Thoracic aorta (tissue), 2 donors: ENCODE measurements around the gene GPR107. TPM values are rescaled to one million over a fixed set of nuclear protein-coding genes. Genes with fewer than 3 reads are reported as not detected.

Experiments
- ATAC-seq: fragments of 150-250 bp; one replicate; pipeline ENCODE4 v1.8.0; 2017; ENCODE audit warnings: low read depth; ENCODE audit not compliant: insufficient number of reproducible peaks, low FRiP score
- DNase-seq: peaks from one replicate; pipeline ENCODE4 v3.0.0-alpha.2; 2020; ENCODE audit warnings: low spot score
- H3K27ac ChIP-seq, 2 donors: fragments of 200-600 bp; sonication (generic); 1 replicate in 1 of 2; 2 replicates in 1 of 2; pipeline ENCODE4 v1.5.1; 2016; ENCODE audit warnings: mild to moderate bottlenecking in 2 of 2, moderate library complexity in 2 of 2
- H3K27me3 ChIP-seq: fragments of 200-600 bp; sonication (generic); replicated peaks from 2 replicates; pipeline ENCODE4 v1.6.0; 2016; ENCODE audit warnings: mild to moderate bottlenecking; ENCODE audit not compliant: insufficient read depth
- H3K36me3 ChIP-seq: fragments of 200-600 bp; sonication (generic); one replicate; pipeline ENCODE4 v1.5.1; 2016
- H3K4me1 ChIP-seq, 2 donors: fragments of 200-600 bp; sonication (generic); 1 replicate in 1 of 2; 2 replicates in 1 of 2; pipeline versions ENCODE4 v1.5.1 to v1.6.0; 2016; ENCODE audit warnings: low read depth in 2 of 2, mild to moderate bottlenecking in 1 of 2; ENCODE audit not compliant: control insufficient read depth in 1 of 2
- H3K4me3 ChIP-seq: fragments of 200-600 bp; sonication (generic); 2 replicates; pipeline ENCODE4 v1.5.1; 2016; ENCODE audit warnings: mild to moderate bottlenecking
- H3K9me3 ChIP-seq: fragments of 200-600 bp; sonication (generic); 2 replicates; pipeline ENCODE4 v1.5.1; 2016
- CTCF ChIP-seq: fragments of 200-600 bp; sonication (generic); IDR thresholded peaks from one replicate; pipeline ENCODE4 v1.5.1; 2019; ENCODE audit warnings: antibody characterized with exemption
- total RNA-seq, 2 donors: library from RNA; depleted of rRNA; stranded (reverse); fragments of >200 nt; gene quantifications; one replicate each; pipeline versions ENCODE4 v1.1.0 to v1.2.3, GENCODE V29; 2016

Gene GPR107
- total RNA-seq, 2 donors from 2014 or later = 47.5 to 51.9 TPM

GRCh38 chr9:130185017-130185416 is 131.3 kb downstream of the GPR107 start:
- no peak for TF ChIP-seq CTCF
- Histone ChIP-seq H3K36me3 (no peaks in the 10 kb centered on the region), H3K9me3 (no peaks in the 10 kb centered on the region), H3K27me3 (no peaks in the 10 kb centered on the region), H3K27ac (peak overlapping the region; percentile 88 to 94), H3K4me1 (peaks cover 34 to 86% of the 10 kb centered on the region in 2 donors), H3K4me3 (peak overlapping the region; percentile 65)
- DNase-seq = no peak
- ATAC-seq = no peak

- DNase-seq (no peak), ATAC-seq (no peak)
- Histone ChIP-seq H3K36me3 (no peaks in the 10 kb centered on the region), H3K4me3 (peak overlapping the region; percentile 65), H3K27me3 (no peaks in the 10 kb centered on the region), H3K9me3 (no peaks in the 10 kb centered on the region), H3K4me1 (peaks cover 34 to 86% of the 10 kb centered on the region in 2 donors), H3K27ac (peak overlapping the region; percentile 88 to 94)
- no peak for TF ChIP-seq CTCF
Measured at GRCh38 chr9:130185490-130186031, 131.9 kb downstream of the GPR107 start.

DNA sequence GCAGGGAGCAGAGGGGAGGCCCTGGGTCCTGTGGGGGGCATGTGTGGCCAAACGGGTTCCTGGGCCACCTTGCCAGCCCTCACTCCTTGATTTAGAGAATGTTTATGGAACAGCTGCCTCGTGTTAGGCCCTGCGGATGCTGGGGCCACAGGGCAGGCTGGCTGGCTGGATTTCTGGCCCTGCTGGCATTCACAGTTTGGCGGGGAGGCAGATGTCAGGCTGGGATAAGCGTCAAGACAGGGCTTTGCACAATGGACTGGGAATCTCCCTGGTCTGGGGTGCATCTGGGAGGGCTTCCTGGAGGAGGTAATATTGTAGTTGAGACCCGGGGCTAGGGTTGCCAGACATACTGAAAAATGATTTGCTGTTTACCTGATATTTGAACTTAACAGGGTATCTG is 132.3 kb downstream of the GPR107 start:
- H3K9me3 ChIP-seq = no peaks in the 10 kb centered on the region
- no peak for DNase-seq
- no peak for ATAC-seq
- peak overlapping the region; percentile 88 to 94 for H3K27ac ChIP-seq
- no peak for TF ChIP-seq CTCF
- H3K27me3 ChIP-seq = no peaks in the 10 kb centered on the region
- H3K36me3 ChIP-seq = no peaks in the 10 kb centered on the region
- H3K4me3 ChIP-seq = peak overlapping the region; percentile 65
- H3K4me1 ChIP-seq = peaks cover 34 to 87% of the 10 kb centered on the region in 2 donors

DNA sequence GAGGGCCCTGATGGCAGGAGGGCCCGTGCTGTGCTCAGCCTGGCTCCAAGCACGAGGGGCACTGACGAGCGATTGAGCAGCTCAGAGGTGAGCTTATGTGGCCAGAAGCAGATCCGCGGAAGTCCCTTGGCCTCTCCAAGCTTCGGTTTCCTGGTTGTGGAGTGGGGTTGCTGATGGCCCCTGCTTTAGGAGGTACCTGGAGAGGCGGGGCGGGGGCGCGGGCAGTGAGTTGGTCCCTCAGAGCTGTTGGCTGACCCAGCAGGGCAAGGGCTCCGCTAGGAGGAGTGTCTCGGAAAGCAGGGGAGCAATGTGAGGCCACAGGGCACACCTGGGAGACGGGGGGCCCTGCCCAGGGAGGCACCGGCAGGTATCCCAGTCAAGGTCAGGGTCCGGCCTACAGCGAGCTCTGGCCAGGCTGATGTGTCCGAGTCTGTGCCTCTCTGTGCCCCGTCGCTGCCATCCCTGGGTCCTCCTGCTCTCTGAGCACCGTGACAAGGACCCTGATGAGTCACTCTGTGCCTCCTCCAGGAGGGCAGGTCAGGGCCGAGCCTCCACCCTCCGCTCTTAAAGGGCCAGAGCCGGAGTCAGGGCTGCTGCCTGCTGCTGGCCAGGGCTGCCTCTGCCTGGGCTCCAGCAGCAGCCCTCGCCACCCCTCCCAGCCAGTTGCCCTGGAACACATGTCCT is 133.3 kb downstream of the GPR107 start:
- no peaks in the 10 kb centered on the region for H3K27me3 ChIP-seq
- peak overlapping the region; percentile 88 to 94 for H3K27ac ChIP-seq
- no peaks in the 10 kb centered on the region for H3K9me3 ChIP-seq
- peak overlapping the region; percentile 65 for H3K4me3 ChIP-seq
- no peak for TF ChIP-seq CTCF
- peaks cover 34 to 96% of the 10 kb centered on the region in 2 donors for H3K4me1 ChIP-seq
- H3K36me3 ChIP-seq = no peaks in the 10 kb centered on the region
- DNase-seq (no peak), ATAC-seq (no peak)

- Histone ChIP-seq H3K4me1 (peaks cover 34 to 96% of the 10 kb centered on the region in 2 donors), H3K9me3 (no peaks in the 10 kb centered on the region), H3K27ac (peak overlapping the region; percentile 88 to 94), H3K27me3 (no peaks in the 10 kb centered on the region), H3K36me3 (no peaks in the 10 kb centered on the region), H3K4me3 (peak overlapping the region; percentile 65)
- no peak for DNase-seq
- no peak for TF ChIP-seq CTCF
- no peak for ATAC-seq
Measured at GRCh38 chr9:130187523-130187846, 133.8 kb downstream of the GPR107 start.
